ENCODE results near the gene CIAO1.

DNA sequence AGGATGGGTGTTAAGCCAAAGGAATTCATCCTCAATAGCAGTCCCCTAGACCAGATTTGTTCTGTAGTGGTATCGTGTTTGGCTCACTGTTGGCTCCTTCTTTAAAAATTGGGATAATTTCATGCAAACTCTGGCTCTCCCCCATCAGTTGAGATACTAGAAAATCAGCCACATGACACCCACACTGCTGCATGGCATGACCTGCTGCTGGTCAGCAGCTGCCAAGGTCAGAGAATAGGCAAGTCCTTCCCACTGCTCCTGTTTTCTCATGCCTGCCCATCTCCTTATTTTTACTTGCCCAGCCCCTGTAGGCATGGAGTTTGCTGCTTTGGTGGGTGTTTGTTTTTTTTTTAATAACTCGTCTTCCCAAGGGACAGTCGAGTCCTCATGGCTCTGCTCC lies 40.3 kb downstream of the CIAO1 start:
- TF ChIP-seq MXD4 (CRISPR knock-in tag; IDR thresholded peaks at IDR 0.05; ENCODE audit: borderline replicate concordance) (no peak), FOXP1 (CRISPR knock-in tag; IDR thresholded peaks at IDR 0.05; ENCODE audit: borderline replicate concordance) (no peak), TCF7 (CRISPR knock-in tag; IDR thresholded peaks at IDR 0.05; ENCODE audit: low read depth) (no peak), NR2C2 (CRISPR knock-in tag; IDR thresholded peaks at IDR 0.05) (no peak), NFYB (CRISPR knock-in tag; conservative IDR thresholded peaks at IDR 0.05; ENCODE audit: low read depth) (no peak), SP1 (CRISPR knock-in tag; conservative IDR thresholded peaks at IDR 0.05) (no peak), ZNF416 (CRISPR knock-in tag; IDR thresholded peaks at IDR 0.05) (no peak)
- TF ChIP-seq, protein P1, sequence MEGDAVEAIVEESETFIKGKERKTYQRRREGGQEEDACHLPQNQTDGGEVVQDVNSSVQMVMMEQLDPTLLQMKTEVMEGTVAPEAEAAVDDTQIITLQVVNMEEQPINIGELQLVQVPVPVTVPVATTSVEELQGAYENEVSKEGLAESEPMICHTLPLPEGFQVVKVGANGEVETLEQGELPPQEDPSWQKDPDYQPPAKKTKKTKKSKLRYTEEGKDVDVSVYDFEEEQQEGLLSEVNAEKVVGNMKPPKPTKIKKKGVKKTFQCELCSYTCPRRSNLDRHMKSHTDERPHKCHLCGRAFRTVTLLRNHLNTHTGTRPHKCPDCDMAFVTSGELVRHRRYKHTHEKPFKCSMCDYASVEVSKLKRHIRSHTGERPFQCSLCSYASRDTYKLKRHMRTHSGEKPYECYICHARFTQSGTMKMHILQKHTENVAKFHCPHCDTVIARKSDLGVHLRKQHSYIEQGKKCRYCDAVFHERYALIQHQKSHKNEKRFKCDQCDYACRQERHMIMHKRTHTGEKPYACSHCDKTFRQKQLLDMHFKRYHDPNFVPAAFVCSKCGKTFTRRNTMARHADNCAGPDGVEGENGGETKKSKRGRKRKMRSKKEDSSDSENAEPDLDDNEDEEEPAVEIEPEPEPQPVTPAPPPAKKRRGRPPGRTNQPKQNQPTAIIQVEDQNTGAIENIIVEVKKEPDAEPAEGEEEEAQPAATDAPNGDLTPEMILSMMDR (IDR thresholded peaks at IDR 0.05) = no peak
- TF ChIP-seq, protein P2, sequence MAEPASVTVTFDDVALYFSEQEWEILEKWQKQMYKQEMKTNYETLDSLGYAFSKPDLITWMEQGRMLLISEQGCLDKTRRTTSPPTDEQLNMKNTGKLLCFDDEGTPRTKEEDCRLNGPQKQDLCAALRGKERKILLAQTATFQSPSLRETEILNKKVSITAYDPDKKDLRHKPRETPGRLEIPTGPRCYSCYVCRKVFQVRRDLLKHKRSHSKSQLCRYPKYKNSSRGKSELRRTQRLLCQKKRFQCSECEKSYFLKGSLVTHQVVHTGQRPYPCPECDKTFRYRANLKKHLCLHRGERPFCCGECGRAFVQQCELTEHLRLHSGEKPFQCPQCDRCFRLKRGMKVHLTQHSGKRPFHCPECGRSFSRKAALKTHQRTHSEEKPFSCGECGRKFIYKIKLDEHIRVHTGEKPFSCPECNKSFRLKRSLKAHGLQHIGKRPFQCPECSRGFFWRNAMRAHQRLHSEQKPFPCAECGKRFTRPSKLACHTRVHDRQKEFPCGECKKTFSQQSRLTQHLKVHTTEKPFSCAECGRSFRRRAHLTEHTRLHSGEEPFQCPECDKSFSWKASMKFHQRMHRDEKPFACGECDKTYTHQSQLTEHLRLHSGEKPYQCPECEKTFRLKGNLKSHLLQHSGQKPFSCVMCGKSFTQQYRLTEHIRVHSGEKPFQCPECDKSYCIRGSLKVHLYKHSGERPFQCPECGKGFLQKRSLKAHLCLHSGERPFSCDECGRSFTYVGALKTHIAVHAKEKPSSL (CRISPR knock-in tag; conservative IDR thresholded peaks at IDR 0.05) = no peak
- TF ChIP-seq, protein P3, sequence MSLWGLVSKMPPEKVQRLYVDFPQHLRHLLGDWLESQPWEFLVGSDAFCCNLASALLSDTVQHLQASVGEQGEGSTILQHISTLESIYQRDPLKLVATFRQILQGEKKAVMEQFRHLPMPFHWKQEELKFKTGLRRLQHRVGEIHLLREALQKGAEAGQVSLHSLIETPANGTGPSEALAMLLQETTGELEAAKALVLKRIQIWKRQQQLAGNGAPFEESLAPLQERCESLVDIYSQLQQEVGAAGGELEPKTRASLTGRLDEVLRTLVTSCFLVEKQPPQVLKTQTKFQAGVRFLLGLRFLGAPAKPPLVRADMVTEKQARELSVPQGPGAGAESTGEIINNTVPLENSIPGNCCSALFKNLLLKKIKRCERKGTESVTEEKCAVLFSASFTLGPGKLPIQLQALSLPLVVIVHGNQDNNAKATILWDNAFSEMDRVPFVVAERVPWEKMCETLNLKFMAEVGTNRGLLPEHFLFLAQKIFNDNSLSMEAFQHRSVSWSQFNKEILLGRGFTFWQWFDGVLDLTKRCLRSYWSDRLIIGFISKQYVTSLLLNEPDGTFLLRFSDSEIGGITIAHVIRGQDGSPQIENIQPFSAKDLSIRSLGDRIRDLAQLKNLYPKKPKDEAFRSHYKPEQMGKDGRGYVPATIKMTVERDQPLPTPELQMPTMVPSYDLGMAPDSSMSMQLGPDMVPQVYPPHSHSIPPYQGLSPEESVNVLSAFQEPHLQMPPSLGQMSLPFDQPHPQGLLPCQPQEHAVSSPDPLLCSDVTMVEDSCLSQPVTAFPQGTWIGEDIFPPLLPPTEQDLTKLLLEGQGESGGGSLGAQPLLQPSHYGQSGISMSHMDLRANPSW (CRISPR knock-in tag; conservative IDR thresholded peaks at IDR 0.05; ENCODE audit: low read depth) = no peak
- TF ChIP-seq, protein P4, sequence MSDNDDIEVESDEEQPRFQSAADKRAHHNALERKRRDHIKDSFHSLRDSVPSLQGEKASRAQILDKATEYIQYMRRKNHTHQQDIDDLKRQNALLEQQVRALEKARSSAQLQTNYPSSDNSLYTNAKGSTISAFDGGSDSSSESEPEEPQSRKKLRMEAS (CRISPR knock-in tag; IDR thresholded peaks at IDR 0.05) = no peak
- TF ChIP-seq, protein P5, sequence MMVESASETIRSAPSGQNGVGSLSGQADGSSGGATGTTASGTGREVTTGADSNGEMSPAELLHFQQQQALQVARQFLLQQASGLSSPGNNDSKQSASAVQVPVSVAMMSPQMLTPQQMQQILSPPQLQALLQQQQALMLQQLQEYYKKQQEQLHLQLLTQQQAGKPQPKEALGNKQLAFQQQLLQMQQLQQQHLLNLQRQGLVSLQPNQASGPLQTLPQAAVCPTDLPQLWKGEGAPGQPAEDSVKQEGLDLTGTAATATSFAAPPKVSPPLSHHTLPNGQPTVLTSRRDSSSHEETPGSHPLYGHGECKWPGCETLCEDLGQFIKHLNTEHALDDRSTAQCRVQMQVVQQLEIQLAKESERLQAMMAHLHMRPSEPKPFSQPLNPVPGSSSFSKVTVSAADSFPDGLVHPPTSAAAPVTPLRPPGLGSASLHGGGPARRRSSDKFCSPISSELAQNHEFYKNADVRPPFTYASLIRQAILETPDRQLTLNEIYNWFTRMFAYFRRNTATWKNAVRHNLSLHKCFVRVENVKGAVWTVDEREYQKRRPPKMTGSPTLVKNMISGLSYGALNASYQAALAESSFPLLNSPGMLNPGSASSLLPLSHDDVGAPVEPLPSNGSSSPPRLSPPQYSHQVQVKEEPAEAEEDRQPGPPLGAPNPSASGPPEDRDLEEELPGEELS (CRISPR knock-in tag; IDR thresholded peaks at IDR 0.05) = no peak
- TF ChIP-seq, protein P6, sequence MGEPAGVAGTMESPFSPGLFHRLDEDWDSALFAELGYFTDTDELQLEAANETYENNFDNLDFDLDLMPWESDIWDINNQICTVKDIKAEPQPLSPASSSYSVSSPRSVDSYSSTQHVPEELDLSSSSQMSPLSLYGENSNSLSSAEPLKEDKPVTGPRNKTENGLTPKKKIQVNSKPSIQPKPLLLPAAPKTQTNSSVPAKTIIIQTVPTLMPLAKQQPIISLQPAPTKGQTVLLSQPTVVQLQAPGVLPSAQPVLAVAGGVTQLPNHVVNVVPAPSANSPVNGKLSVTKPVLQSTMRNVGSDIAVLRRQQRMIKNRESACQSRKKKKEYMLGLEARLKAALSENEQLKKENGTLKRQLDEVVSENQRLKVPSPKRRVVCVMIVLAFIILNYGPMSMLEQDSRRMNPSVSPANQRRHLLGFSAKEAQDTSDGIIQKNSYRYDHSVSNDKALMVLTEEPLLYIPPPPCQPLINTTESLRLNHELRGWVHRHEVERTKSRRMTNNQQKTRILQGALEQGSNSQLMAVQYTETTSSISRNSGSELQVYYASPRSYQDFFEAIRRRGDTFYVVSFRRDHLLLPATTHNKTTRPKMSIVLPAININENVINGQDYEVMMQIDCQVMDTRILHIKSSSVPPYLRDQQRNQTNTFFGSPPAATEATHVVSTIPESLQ (CRISPR knock-in tag; IDR thresholded peaks at IDR 0.05) = no peak

Data from WTC11 (cell line).